ENCODE results near the gene MELTF. TPM values are rescaled to one million over a fixed set of nuclear protein-coding genes. Genes with fewer than 3 reads are reported as not detected.

Gene MELTF
- total and polyA plus RNA-seq, 4 donors: 3.9 to 11.6 (median 7.7) TPM

DNA sequence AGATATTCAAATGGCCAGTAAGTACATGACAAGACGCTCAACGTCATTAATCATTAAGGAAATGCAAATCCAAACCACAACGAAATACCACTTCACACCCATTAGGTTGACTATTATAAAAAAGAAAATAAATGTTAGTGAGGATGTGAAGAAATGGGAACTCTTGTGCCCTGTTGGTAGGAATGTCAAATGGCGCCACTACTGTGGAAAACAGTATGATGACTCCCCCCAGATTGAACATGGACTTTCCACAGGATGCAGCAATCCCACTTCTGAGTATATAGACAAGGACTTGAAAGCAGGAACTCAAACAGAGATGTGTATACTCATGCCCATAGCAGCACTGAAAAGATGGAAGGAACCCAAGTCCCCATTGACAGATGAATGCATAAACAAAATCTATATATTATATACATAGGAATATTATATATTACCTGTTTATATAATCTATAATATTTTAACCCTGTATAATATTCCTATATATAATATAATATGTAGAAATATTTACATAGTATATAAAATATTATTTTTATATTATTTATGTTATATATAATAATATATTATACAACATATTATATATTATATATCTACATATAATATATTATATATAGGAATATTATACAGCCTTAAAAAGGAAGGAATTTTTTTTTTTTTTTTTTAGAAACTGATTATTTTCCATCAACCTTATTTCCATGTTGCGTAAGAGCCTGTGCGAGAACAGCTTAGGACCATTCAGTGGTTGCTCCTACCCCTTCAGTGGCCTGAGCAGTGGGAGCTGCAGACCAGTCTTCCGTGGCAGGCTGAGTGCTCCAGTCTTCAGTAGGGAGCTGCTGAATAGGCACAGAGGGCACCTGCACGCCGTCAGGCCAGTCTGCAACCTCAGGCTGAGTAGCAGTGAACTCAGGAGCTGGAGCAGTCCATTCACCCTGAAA lies 43.4 kb downstream of the MELTF start:
- 95% methylated on average over 5 of the region's 9 CpGs for WGBS (ENCODE audit: insufficient coverage)
- no peaks in the 10 kb centered on the region for H3K36me3 ChIP-seq (ENCODE audit: control insufficient read depth, insufficient read depth, low read length)
- DNase-seq (ENCODE audit: low read depth in 4 of 6, low spot score in 6 of 6): no peak

DNA sequence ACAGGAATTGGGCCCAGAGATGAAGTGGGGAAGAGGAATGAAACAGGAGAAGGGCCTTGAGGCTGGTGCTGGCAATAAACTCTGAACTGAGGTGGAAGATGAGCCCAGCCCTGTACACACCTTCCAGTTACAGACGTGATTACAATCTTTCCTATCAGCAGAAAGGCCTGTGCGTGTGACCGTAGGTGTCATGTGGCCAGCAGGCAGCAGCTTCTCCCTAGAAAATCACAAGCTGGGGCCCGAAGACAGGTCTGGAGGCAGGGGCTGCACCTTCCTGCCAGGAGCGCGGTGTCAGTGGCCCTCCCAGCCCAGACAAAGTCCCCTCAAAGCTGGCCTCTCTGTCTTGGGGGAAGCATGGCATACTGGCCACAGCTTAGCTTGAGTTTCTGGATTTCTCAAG lies 44.3 kb downstream of the MELTF start:
- 90% methylated on average over 6 of the region's 6 CpGs for WGBS (ENCODE audit: insufficient coverage)
- no peak overlapping the region for H3K4me3 ChIP-seq (ENCODE audit: low read depth, low read length)
- DNase-seq (ENCODE audit: low read depth in 4 of 6, low spot score in 6 of 6): no peak
- H3K27me3 ChIP-seq (ENCODE audit: control insufficient read depth, insufficient read depth, low read length): no peaks in the 10 kb centered on the region
- H3K4me1 ChIP-seq (ENCODE audit: control insufficient read depth, insufficient read depth, low read length): no peaks in the 10 kb centered on the region
- H3K9me3 ChIP-seq (ENCODE audit: control insufficient read depth, insufficient read depth, low read length): no peaks in the 10 kb centered on the region
- H3K36me3 ChIP-seq (ENCODE audit: control insufficient read depth, insufficient read depth, low read length): no peaks in the 10 kb centered on the region
- no peak overlapping the region for H3K27ac ChIP-seq (ENCODE audit: low read depth, low read length)

More for the DNA sequence above, 43.4 kb downstream of the MELTF start:
- no peak overlapping the region for H3K4me3 ChIP-seq (ENCODE audit: low read depth, low read length)
- H3K27me3 ChIP-seq (ENCODE audit: control insufficient read depth, insufficient read depth, low read length): no peaks in the 10 kb centered on the region
- H3K27ac ChIP-seq (ENCODE audit: low read depth, low read length): no peak overlapping the region
- no peaks in the 10 kb centered on the region for H3K4me1 ChIP-seq (ENCODE audit: control insufficient read depth, insufficient read depth, low read length)
- H3K9me3 ChIP-seq (ENCODE audit: control insufficient read depth, insufficient read depth, low read length): no peaks in the 10 kb centered on the region

- no peaks in the 10 kb centered on the region for H3K27me3 ChIP-seq (ENCODE audit: control insufficient read depth, insufficient read depth, low read length)
- no CpG with 5 or more reads among the region's 1 CpG for WGBS (ENCODE audit: insufficient coverage)
- no peaks in the 10 kb centered on the region for H3K9me3 ChIP-seq (ENCODE audit: control insufficient read depth, insufficient read depth, low read length)
- peaks cover 6% of the 10 kb centered on the region for H3K4me1 ChIP-seq (ENCODE audit: control insufficient read depth, insufficient read depth, low read length)
- no peak overlapping the region for H3K4me3 ChIP-seq (ENCODE audit: low read depth, low read length)
- no peaks in the 10 kb centered on the region for H3K36me3 ChIP-seq (ENCODE audit: control insufficient read depth, insufficient read depth, low read length)
- DNase-seq (ENCODE audit: low read depth in 4 of 6, low spot score in 6 of 6): no peak
- H3K27ac ChIP-seq (ENCODE audit: low read depth, low read length): no peak overlapping the region
Observed at GRCh38 chr3:196983186-196983585, 46.4 kb downstream of the MELTF start.

DNA sequence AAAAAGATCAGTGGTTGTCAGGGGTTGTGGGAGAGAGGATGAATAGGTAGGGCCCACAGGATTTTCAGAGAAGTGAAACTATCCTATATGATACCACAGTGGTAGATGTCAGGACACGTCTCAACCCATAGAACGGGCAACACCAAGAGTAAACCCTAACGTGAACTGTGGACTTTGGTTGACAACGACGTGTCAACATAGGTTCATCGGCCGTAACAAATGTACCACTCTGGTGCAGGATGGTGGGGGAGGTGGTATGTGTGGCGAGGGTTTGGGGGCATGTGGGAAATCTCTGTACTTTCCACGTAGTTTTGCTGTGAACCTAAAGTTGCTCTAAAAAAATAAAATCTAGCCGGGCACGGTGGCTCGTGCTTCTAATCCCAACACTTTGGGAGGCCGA lies 48.0 kb downstream of the MELTF start:
- no peaks in the 10 kb centered on the region for H3K36me3 ChIP-seq (ENCODE audit: control insufficient read depth, insufficient read depth, low read length)
- WGBS (ENCODE audit: insufficient coverage): 98% methylated on average over 13 of the region's 13 CpGs
- no peak for DNase-seq (ENCODE audit: low read depth in 4 of 6, low spot score in 6 of 6)
- no peaks in the 10 kb centered on the region for H3K9me3 ChIP-seq (ENCODE audit: control insufficient read depth, insufficient read depth, low read length)
- no peak overlapping the region for H3K27ac ChIP-seq (ENCODE audit: low read depth, low read length)
- no peaks in the 10 kb centered on the region for H3K27me3 ChIP-seq (ENCODE audit: control insufficient read depth, insufficient read depth, low read length)
- no peak overlapping the region for H3K4me3 ChIP-seq (ENCODE audit: low read depth, low read length)
- H3K4me1 ChIP-seq (ENCODE audit: control insufficient read depth, insufficient read depth, low read length): peaks cover 6% of the 10 kb centered on the region

- Histone ChIP-seq H3K4me1 (ENCODE audit: control insufficient read depth, insufficient read depth, low read length) (peaks cover 6% of the 10 kb centered on the region), H3K4me3 (ENCODE audit: low read depth, low read length) (no peak overlapping the region), H3K9me3 (ENCODE audit: control insufficient read depth, insufficient read depth, low read length) (no peaks in the 10 kb centered on the region), H3K36me3 (ENCODE audit: control insufficient read depth, insufficient read depth, low read length) (no peaks in the 10 kb centered on the region), H3K27me3 (ENCODE audit: control insufficient read depth, insufficient read depth, low read length) (no peaks in the 10 kb centered on the region), H3K27ac (ENCODE audit: low read depth, low read length) (no peak overlapping the region)
- no peak for DNase-seq (ENCODE audit: low read depth in 4 of 6, low spot score in 6 of 6)
- 56% methylated on average over 10 of the region's 10 CpGs for WGBS (ENCODE audit: insufficient coverage)
Observed at GRCh38 chr3:196979545-196979944, 50.1 kb downstream of the MELTF start.

DNA sequence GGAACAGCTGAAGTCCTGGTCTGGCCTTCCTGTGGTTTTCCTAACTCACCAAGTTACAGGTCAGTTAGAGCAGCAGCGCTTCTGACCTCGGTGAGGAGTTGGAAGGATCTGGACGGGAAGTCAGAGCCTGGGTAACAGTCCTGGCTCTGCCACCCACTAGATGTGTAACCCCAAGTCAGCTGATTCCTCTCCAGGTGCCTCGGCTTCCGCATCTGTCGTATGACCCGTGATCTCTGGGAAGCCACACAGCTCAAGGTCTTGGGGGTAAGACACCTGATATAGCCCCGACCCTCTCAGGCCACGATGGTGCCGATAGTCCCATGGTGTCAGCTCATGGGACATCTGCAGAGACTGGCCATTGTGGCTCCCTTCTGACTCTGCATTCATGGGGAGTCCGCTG lies 52.7 kb downstream of the MELTF start:
- Histone ChIP-seq H3K4me3 (ENCODE audit: low read depth, low read length) (no peak overlapping the region), H3K4me1 (ENCODE audit: control insufficient read depth, insufficient read depth, low read length) (peaks cover 6% of the 10 kb centered on the region), H3K36me3 (ENCODE audit: control insufficient read depth, insufficient read depth, low read length) (no peaks in the 10 kb centered on the region), H3K27me3 (ENCODE audit: control insufficient read depth, insufficient read depth, low read length) (peaks cover 2% of the 10 kb centered on the region), H3K27ac (ENCODE audit: low read depth, low read length) (no peak overlapping the region), H3K9me3 (ENCODE audit: control insufficient read depth, insufficient read depth, low read length) (no peaks in the 10 kb centered on the region)
- WGBS (ENCODE audit: insufficient coverage): 86% methylated on average over 11 of the region's 11 CpGs
- no peak for DNase-seq (ENCODE audit: low read depth in 4 of 6, low spot score in 6 of 6)

GRCh38 chr3:196975349-196975748 lies 54.3 kb downstream of the MELTF start:
- H3K4me3 ChIP-seq (ENCODE audit: low read depth, low read length): no peak overlapping the region
- no peaks in the 10 kb centered on the region for H3K9me3 ChIP-seq (ENCODE audit: control insufficient read depth, insufficient read depth, low read length)
- H3K27me3 ChIP-seq (ENCODE audit: control insufficient read depth, insufficient read depth, low read length): peaks cover 14% of the 10 kb centered on the region
- no peak for DNase-seq (ENCODE audit: low read depth in 4 of 6, low spot score in 6 of 6)
- H3K27ac ChIP-seq (ENCODE audit: low read depth, low read length): no peak overlapping the region
- 73% methylated on average over 4 of the region's 4 CpGs for WGBS (ENCODE audit: insufficient coverage)
- H3K36me3 ChIP-seq (ENCODE audit: control insufficient read depth, insufficient read depth, low read length): no peaks in the 10 kb centered on the region
- peaks cover 6% of the 10 kb centered on the region for H3K4me1 ChIP-seq (ENCODE audit: control insufficient read depth, insufficient read depth, low read length)

- H3K4me1 ChIP-seq (ENCODE audit: control insufficient read depth, insufficient read depth, low read length): peaks cover 6% of the 10 kb centered on the region
- WGBS (ENCODE audit: insufficient coverage): 81% methylated on average over 4 of the region's 5 CpGs
- no peaks in the 10 kb centered on the region for H3K9me3 ChIP-seq (ENCODE audit: control insufficient read depth, insufficient read depth, low read length)
- DNase-seq (ENCODE audit: low read depth in 4 of 6, low spot score in 6 of 6): no peak
- peaks cover 16% of the 10 kb centered on the region for H3K27me3 ChIP-seq (ENCODE audit: control insufficient read depth, insufficient read depth, low read length)
- no peaks in the 10 kb centered on the region for H3K36me3 ChIP-seq (ENCODE audit: control insufficient read depth, insufficient read depth, low read length)
- no peak overlapping the region for H3K27ac ChIP-seq (ENCODE audit: low read depth, low read length)
- H3K4me3 ChIP-seq (ENCODE audit: low read depth, low read length): no peak overlapping the region
Observed at GRCh38 chr3:196974661-196975060, 55.0 kb downstream of the MELTF start.

DNA sequence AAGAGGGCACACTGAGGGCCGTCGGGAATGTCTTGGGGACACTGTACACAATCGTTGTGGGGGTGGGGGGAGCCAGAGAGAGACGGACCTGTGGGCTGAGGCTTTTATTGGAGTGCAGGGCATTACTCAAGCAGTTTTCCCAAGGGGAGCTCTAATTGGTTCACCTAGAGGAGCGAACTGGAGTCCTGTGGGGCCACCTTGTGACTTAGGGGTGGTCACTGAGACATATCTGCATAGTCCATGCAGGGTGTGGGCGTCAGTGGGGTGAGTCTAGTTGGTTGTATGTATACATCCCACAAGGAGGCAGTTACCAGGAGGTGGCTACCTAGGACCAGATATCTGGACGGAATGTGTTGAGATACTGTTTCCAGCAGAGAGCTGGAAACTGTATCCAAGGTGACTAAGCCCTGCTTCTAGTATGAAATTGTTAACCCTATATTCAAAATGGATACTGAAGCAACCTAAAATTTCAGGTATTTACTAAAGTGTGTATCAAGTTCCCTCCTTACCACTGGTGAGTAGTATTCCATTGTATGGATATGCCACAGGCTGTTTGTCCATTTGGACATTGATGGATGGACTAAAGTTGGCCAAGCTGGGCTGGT lies 58.4 kb downstream of the MELTF start:
- H3K4me1 ChIP-seq (ENCODE audit: control insufficient read depth, insufficient read depth, low read length): peaks cover 22% of the 10 kb centered on the region
- H3K36me3 ChIP-seq (ENCODE audit: control insufficient read depth, insufficient read depth, low read length): peaks cover 11% of the 10 kb centered on the region
- 76% methylated on average over 7 of the region's 7 CpGs for WGBS (ENCODE audit: insufficient coverage)
- no peak overlapping the region for H3K27ac ChIP-seq (ENCODE audit: low read depth, low read length)
- peaks cover 39% of the 10 kb centered on the region for H3K27me3 ChIP-seq (ENCODE audit: control insufficient read depth, insufficient read depth, low read length)
- no peak for DNase-seq (ENCODE audit: low read depth in 4 of 6, low spot score in 6 of 6)
- H3K9me3 ChIP-seq (ENCODE audit: control insufficient read depth, insufficient read depth, low read length): no peaks in the 10 kb centered on the region
- H3K4me3 ChIP-seq (ENCODE audit: low read depth, low read length): no peak overlapping the region
